Liver (tissue), 9 donors: Measurements from ENCODE around the gene DLAT. TPM values are rescaled to one million over a fixed set of nuclear protein-coding genes. Genes with fewer than 3 reads are reported as not detected.
A peak's percentile ranks its signal among the peaks of the same experiment; 100 is the strongest.

Source experiments
- DNase-seq: peaks from one replicate; pipeline ENCODE4 v3.0.0-alpha.2; 2017; ENCODE audit warnings: low spot score
- H3K27ac ChIP-seq, 2 donors: one replicate each; pipeline ENCODE4 v1.7.0; 2013; ENCODE audit warnings: inconsistent platforms in 2 of 2, low read length in 2 of 2, control low read depth in 1 of 2, low read depth in 1 of 2, mild to moderate bottlenecking in 1 of 2
- H3K27me3 ChIP-seq, 4 donors: one replicate each; pipeline versions ENCODE4 v1.6.1 to v1.7.0; 2013; ENCODE audit warnings: low read length in 3 of 4, inconsistent platforms in 1 of 4, mild to moderate bottlenecking in 1 of 4, moderate library complexity in 1 of 4; ENCODE audit not compliant: control insufficient read depth in 4 of 4, insufficient read depth in 4 of 4
- H3K36me3 ChIP-seq, 4 donors: one replicate each; pipeline versions ENCODE4 v1.6.1 to v1.7.0; 2013; ENCODE audit warnings: low read length in 3 of 4, mild to moderate bottlenecking in 3 of 4, low read depth in 1 of 4, moderate library complexity in 1 of 4; ENCODE audit not compliant: control insufficient read depth in 4 of 4, insufficient read depth in 3 of 4
- H3K4me1 ChIP-seq, 4 donors: one replicate each; pipeline versions ENCODE4 v1.6.1 to v1.7.0; 2013; ENCODE audit warnings: low read length in 3 of 4, mild to moderate bottlenecking in 3 of 4, moderate library complexity in 1 of 4; ENCODE audit not compliant: control insufficient read depth in 4 of 4, insufficient read depth in 4 of 4
- H3K4me3 ChIP-seq, 3 donors: one replicate each; pipeline versions ENCODE4 v1.6.1 to v1.7.0; 2013; ENCODE audit warnings: low read length in 3 of 3, control low read depth in 1 of 3, low read depth in 1 of 3, mild to moderate bottlenecking in 1 of 3
- H3K9ac ChIP-seq, 2 donors: one replicate each; pipeline ENCODE4 v1.7.0; 2013; ENCODE audit warnings: low read length in 2 of 2, mild to moderate bottlenecking in 2 of 2, moderate library complexity in 2 of 2, control low read depth in 1 of 2, low read depth in 1 of 2
- H3K9me3 ChIP-seq, 4 donors: one replicate each; pipeline versions ENCODE4 v1.6.1 to v1.7.0; 2013; ENCODE audit warnings: low read length in 3 of 4; ENCODE audit not compliant: control insufficient read depth in 4 of 4
- ATF3 ChIP-seq: IDR thresholded peaks from 2 replicates; pipeline ENCODE4 v1.6.1; 2016; ENCODE audit warnings: antibody characterized with exemption
- CTCF ChIP-seq: fragments of 150-350 bp; IDR thresholded peaks from 2 replicates; pipeline ENCODE4 v1.5.1; 2017; ENCODE audit warnings: improper control_type of control experiment, low read depth, low read length; ENCODE audit not compliant: missing input control
- EGR1 ChIP-seq, 2 donors: IDR thresholded peaks; 2 replicates each; pipeline ENCODE4 v1.6.1; 2016 to 2018; ENCODE audit warnings: antibody characterized with exemption in 2 of 2, low read depth in 2 of 2
- FOXA2 ChIP-seq: IDR thresholded peaks from 2 replicates; pipeline ENCODE4 v1.6.1; 2016; ENCODE audit warnings: antibody characterized with exemption
- GABPA ChIP-seq, 2 donors: IDR thresholded peaks in 1 of 2; conservative IDR thresholded peaks in 1 of 2; 2 replicates each; pipeline ENCODE4 v1.6.1; 2016; ENCODE audit warnings: antibody characterized with exemption in 2 of 2, mild to moderate bottlenecking in 1 of 2, moderate library complexity in 1 of 2
- HNF4A ChIP-seq, 2 donors: conservative IDR thresholded peaks; 2 replicates each; pipeline ENCODE4 v1.6.1; 2016; ENCODE audit warnings: antibody characterized with exemption in 2 of 2, mild to moderate bottlenecking in 2 of 2
- HNF4G ChIP-seq: IDR thresholded peaks from 2 replicates; pipeline ENCODE4 v1.6.1; 2016; ENCODE audit warnings: antibody characterized with exemption
- MAX ChIP-seq: IDR thresholded peaks from 2 replicates; pipeline ENCODE4 v1.6.1; 2016; ENCODE audit warnings: antibody characterized with exemption
- RAD21 ChIP-seq, 2 donors: IDR thresholded peaks; 2 replicates each; pipeline ENCODE4 v1.6.1; 2016; ENCODE audit warnings: antibody characterized with exemption in 2 of 2, mild to moderate bottlenecking in 2 of 2
- REST ChIP-seq: IDR thresholded peaks from 2 replicates; pipeline ENCODE4 v1.6.1; 2016; ENCODE audit warnings: antibody characterized with exemption, mild to moderate bottlenecking
- WGBS: extraction: QIAGEN DNeasy Blood & Tissue Kit; methylation state at CpG from one replicate; pipeline ENCODE4 v1.1.7; 2013; 5-methylcytosine and 5-hydroxymethylcytosine counted together
- polyA plus RNA-seq, 2 donors: library from polyadenylated mRNA; stranded (reverse) in 1 of 2; unstranded in 1 of 2; fragments of 200-250 nt in 1 of 2; fragments of >200 nt in 1 of 2; fragmentation: Nextera tagmentation in 1 of 2; extraction: Ambion mirVana in 1 of 2; gene quantifications; one replicate each; pipeline versions ENCODE4 v1.2.1 to v1.2.3, GENCODE V29; 2013 to 2015
- total RNA-seq, 2 donors: library from RNA; depleted of rRNA; stranded (reverse); fragments of >200 nt; gene quantifications; one replicate each; pipeline ENCODE4 v1.2.3, GENCODE V29; 2014
- TF ChIP-seq, protein P1 (sequence below): IDR thresholded peaks from 2 replicates; pipeline ENCODE4 v1.6.1; 2016; ENCODE audit warnings: antibody characterized with exemption
- donor health status: healthy.
- donor health status: healthy.
- donor health status: healthy.
- donor health status: healthy.
- donor health status: healthy.

Gene DLAT
- total and polyA plus RNA-seq, 4 donors = 8.8 to 16.3 (median 13.2) TPM

- Histone ChIP-seq H3K36me3 (peaks cover 0 to 8% (median 3%) of the 10 kb centered on the region in 4 donors), H3K4me1 (peaks cover 0 to 33% (median 17%) of the 10 kb centered on the region in 4 donors), H3K27ac (peak overlapping the region in 1 of 2 donors; percentile 57), H3K4me3 (no peak overlapping the region), H3K27me3 (no peaks in the 10 kb centered on the region), H3K9ac (no peak overlapping the region), H3K9me3 (no peaks in the 10 kb centered on the region)
- 80% methylated on average over 5 of the region's 5 CpGs for WGBS
- no peak for DNase-seq
- TF ChIP-seq HNF4A (conservative IDR thresholded peaks at IDR 0.05) = peak in 1 of 2 donors; percentile 12
- TF ChIP-seq REST = no peak
These were observed 38.6 kb upstream of the DLAT start for GRCh38 chr11:111986589-111986988.

GRCh38 chr11:111990381-111990780 lies 34.8 kb upstream of the DLAT start:
- no peak for DNase-seq
- Histone ChIP-seq H3K4me1 (peaks cover 0 to 24% (median 11%) of the 10 kb centered on the region in 4 donors), H3K4me3 (no peak overlapping the region), H3K9me3 (no peaks in the 10 kb centered on the region), H3K9ac (no peak overlapping the region), H3K27ac (no peak overlapping the region), H3K36me3 (peaks cover 2 to 32% (median 28%) of the 10 kb centered on the region in 4 donors), H3K27me3 (no peaks in the 10 kb centered on the region)
- 98% methylated on average over 6 of the region's 6 CpGs for WGBS
- TF ChIP-seq CTCF = no peak
- TF ChIP-seq HNF4G = no peak
- no peak for TF ChIP-seq FOXA2
- no peak for TF ChIP-seq MAX
- TF ChIP-seq RAD21 (IDR thresholded peaks at IDR 0.05) = no peak
- no peak for TF ChIP-seq ATF3

DNA sequence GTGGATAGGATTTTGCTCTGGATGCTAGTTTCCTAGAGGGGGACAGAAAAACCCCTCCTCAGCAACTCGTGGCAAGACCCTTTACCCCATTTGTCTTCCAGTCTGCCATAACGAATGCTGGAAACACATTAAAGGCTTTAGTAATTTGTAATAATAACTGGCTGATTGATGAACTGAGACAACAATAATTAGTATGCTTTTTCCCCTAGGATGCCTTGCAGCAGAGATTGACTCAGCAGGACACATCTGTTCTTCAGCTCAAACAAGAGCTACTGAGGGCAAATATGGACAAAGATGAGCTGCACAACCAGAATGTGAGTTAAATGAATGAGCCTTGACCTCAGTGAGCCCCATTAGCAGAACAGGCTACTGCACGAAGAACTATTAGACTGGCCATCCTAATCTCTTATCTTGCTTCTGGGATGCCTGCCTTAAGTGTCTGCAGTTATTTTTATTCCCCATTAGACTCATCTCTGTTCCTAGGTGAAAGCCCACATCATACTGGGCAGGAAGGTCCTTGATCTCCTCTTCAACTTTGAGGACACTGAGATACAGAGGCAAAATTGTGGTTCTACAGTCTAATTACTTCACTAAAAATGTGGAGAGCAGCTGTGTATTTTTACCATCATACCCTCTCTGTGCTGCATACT lies 32.9 kb upstream of the DLAT start:
- no peaks in the 10 kb centered on the region for H3K27me3 ChIP-seq
- TF ChIP-seq GABPA (IDR thresholded peaks at IDR 0.05 in 1 of 2, conservative IDR thresholded peaks at IDR 0.05 in 1 of 2) (no peak), MAX (no peak), EGR1 (IDR thresholded peaks at IDR 0.05; ENCODE audit: low read depth in 2 of 2) (no peak)
- TF ChIP-seq, protein P1, sequence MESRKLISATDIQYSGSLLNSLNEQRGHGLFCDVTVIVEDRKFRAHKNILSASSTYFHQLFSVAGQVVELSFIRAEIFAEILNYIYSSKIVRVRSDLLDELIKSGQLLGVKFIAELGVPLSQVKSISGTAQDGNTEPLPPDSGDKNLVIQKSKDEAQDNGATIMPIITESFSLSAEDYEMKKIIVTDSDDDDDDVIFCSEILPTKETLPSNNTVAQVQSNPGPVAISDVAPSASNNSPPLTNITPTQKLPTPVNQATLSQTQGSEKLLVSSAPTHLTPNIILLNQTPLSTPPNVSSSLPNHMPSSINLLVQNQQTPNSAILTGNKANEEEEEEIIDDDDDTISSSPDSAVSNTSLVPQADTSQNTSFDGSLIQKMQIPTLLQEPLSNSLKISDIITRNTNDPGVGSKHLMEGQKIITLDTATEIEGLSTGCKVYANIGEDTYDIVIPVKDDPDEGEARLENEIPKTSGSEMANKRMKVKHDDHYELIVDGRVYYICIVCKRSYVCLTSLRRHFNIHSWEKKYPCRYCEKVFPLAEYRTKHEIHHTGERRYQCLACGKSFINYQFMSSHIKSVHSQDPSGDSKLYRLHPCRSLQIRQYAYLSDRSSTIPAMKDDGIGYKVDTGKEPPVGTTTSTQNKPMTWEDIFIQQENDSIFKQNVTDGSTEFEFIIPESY = no peak
- H3K27ac ChIP-seq = no peak overlapping the region
- no peak overlapping the region for H3K9ac ChIP-seq
- H3K4me1 ChIP-seq = peaks cover 0 to 17% (median 7%) of the 10 kb centered on the region in 4 donors
- H3K36me3 ChIP-seq = peaks cover 2 to 35% (median 31%) of the 10 kb centered on the region in 4 donors
- no peak overlapping the region for H3K4me3 ChIP-seq
- no peaks in the 10 kb centered on the region for H3K9me3 ChIP-seq
- DNase-seq = no peak
- WGBS = 83% methylated on average over 3 of the region's 3 CpGs
